Parathyroid adenoma (tissue), 2 donors: ENCODE results near the gene B3GALT4.

Experiments used
- H2AFZ ChIP-seq: fragments of 300-600 bp; sonication (generic); one replicate; pipeline ENCODE4 v1.7.0; 2017; ENCODE audit warnings: antibody characterized with exemption, mild to moderate bottlenecking
- H3K27ac ChIP-seq: fragments of 300-600 bp; sonication (generic); one replicate; pipeline ENCODE4 v1.7.0; 2017
- H3K27me3 ChIP-seq: fragments of 300-600 bp; sonication (generic); one replicate; pipeline ENCODE4 v1.7.0; 2017; ENCODE audit warnings: low read length; ENCODE audit not compliant: control insufficient read depth, insufficient read depth
- H3K36me3 ChIP-seq: fragments of 300-600 bp; sonication (generic); one replicate; pipeline ENCODE4 v1.7.0; 2017; ENCODE audit warnings: low read length; ENCODE audit not compliant: control insufficient read depth, insufficient read depth
- H3K4me1 ChIP-seq: fragments of 300-600 bp; sonication (generic); one replicate; pipeline ENCODE4 v1.7.0; 2017; ENCODE audit warnings: control low read depth
- H3K4me2 ChIP-seq: fragments of 300-600 bp; sonication (generic); one replicate; pipeline ENCODE4 v1.7.0; 2017; ENCODE audit warnings: low read length
- H3K4me3 ChIP-seq: fragments of 300-600 bp; sonication (generic); one replicate; pipeline ENCODE4 v1.7.0; 2017; ENCODE audit warnings: low read depth, low read length
- H3K79me2 ChIP-seq: fragments of 300-600 bp; sonication (generic); one replicate; pipeline ENCODE4 v1.7.0; 2017; ENCODE audit warnings: control low read depth
- H3K9ac ChIP-seq: fragments of 300-600 bp; sonication (generic); one replicate; pipeline ENCODE4 v1.7.0; 2017; ENCODE audit warnings: mild to moderate bottlenecking
- H3K9me3 ChIP-seq: fragments of 300-600 bp; sonication (generic); one replicate; pipeline ENCODE4 v1.7.0; 2017; ENCODE audit warnings: low read length; ENCODE audit not compliant: control insufficient read depth
- TF ChIP-seq, protein P1 (sequence below): fragments of 300-600 bp; sonication (generic); IDR thresholded peaks from one replicate; pipeline ENCODE4 v1.7.0; 2017; ENCODE audit warnings: antibody characterized with exemption, mild to moderate bottlenecking
- donor health status: primary hyperparathyroidism.

B3GALT4 gene

DNA sequence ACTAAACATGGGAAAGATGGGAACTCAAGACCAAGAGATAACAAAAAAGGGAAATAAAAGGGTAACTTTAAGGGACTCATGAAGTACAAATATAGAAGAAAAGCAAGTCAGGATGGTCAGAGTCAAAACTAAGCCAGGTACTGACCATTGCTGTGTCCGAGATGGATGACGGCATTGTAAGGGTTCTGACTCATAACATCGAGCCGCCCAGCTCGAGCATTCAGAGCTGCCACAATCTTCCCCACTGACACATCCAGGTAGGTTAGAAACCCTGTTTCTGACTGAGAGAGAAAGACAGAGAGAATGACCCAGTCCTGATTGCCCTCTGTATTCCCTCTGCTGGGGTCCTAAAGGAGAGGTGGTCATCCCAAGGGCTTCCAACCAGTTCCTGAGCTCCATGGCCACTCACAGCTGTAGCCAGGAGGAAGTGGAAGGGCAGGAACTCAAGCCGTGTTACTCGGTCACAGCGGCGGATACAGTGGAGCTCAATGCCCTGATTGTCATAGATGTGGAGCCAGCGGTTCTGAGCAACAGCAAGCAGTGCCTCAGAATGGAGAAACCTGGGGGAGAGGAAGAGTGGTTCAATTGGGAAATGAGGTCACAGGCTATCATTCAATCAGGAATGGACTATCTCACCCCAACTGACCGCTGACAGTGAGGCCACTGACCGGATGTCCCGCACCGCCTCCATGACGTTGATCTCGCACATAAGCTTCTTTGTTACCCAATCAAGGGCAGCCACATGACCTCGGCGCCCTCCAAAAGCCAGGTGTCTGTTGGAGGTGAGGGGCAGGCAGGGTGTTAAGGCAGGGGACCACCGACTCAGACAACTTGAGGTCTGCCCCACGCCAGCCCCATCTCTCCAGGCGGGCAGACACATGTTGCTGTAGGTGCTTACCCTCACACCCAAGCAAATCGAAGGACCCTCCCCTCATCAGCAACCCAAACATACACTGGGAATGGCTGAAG, 10.3 kb downstream of the B3GALT4 start:
- H3K4me1 ChIP-seq = peaks cover 11% of the 10 kb centered on the region
- H3K36me3 ChIP-seq = no peaks in the 10 kb centered on the region
- no peak overlapping the region for H3K27ac ChIP-seq
- peaks cover 18% of the 10 kb centered on the region for H3K79me2 ChIP-seq
- no peaks in the 10 kb centered on the region for H3K9me3 ChIP-seq
- H3K4me3 ChIP-seq = no peak overlapping the region
- no peaks in the 10 kb centered on the region for H3K27me3 ChIP-seq
- no peak overlapping the region for H2AFZ ChIP-seq
- no peak overlapping the region for H3K9ac ChIP-seq
- no peak overlapping the region for H3K4me2 ChIP-seq
- TF ChIP-seq, protein P1, sequence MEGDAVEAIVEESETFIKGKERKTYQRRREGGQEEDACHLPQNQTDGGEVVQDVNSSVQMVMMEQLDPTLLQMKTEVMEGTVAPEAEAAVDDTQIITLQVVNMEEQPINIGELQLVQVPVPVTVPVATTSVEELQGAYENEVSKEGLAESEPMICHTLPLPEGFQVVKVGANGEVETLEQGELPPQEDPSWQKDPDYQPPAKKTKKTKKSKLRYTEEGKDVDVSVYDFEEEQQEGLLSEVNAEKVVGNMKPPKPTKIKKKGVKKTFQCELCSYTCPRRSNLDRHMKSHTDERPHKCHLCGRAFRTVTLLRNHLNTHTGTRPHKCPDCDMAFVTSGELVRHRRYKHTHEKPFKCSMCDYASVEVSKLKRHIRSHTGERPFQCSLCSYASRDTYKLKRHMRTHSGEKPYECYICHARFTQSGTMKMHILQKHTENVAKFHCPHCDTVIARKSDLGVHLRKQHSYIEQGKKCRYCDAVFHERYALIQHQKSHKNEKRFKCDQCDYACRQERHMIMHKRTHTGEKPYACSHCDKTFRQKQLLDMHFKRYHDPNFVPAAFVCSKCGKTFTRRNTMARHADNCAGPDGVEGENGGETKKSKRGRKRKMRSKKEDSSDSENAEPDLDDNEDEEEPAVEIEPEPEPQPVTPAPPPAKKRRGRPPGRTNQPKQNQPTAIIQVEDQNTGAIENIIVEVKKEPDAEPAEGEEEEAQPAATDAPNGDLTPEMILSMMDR = no peak

- Histone ChIP-seq H3K4me2 (peak overlapping the region; percentile 82), H3K4me3 (peak overlapping the region; percentile 83), H3K27ac (peak overlapping the region; percentile 65), H2AFZ (peak overlapping the region; percentile 59), H3K79me2 (peaks cover 18% of the 10 kb centered on the region), H3K9me3 (no peaks in the 10 kb centered on the region), H3K9ac (no peak overlapping the region), H3K4me1 (peaks cover 11% of the 10 kb centered on the region), H3K36me3 (no peaks in the 10 kb centered on the region), H3K27me3 (no peaks in the 10 kb centered on the region)
- TF ChIP-seq, protein P1 = no peak
Observed at GRCh38 chr6:33288141-33288920, 11.4 kb downstream of the B3GALT4 start.

DNA sequence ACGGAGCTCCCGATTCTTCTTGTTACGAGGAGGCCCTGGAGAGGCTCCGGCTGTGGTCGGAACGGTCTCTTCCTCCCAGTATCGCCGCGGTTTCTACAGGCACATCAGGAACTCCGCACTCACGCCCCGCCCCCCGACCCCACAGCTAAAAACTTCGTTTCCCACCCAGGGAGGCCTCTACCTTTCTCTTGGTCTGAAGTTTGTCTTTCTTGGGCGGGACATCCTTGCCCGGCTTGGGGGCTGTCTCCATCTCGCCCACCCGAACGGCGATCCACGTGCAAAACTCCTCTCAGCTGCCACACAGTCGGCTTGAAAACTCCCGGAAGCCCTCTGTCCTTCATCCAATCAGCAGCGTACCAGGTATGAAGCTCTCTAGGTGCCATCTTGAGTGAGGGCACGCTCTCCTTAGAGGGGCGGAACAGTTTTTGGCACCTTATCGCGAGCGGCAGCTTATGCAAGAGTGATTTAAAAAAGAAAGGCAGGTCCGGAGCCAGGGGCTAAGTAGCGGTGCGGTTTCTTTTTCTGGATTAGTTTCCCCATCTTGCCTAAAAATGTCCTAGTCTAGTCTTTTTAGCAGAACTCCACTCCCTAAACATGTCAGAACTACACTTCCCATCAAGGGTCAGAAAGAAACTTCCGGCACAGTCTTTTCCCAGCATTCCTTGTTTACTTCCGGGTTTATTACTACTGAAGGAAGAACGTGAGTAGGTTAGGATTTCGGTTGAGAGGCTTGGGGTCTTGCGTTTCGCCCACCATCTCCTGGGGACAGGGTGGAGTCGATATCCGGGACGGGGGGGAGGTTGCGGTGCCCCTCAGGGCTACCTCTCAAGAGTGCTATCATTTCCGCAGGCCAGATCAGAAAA, 12.2 kb downstream of the B3GALT4 start, which contains the start of the genes PFDN6 and WDR46:
Gene PFDN6 (plus strand): TSS at position 681 of the 863 bp plus-strand sequence. CDS start 256 bp downstream, outside the sequence.
Gene WDR46 (minus strand): TSS at position 319 of the 863 bp plus-strand sequence. CDS start 69 bp downstream, at position 250.
- Histone ChIP-seq H3K27me3 (no peaks in the 10 kb centered on the region), H3K79me2 (peaks cover 18% of the 10 kb centered on the region), H3K27ac (peak within 1 kb of the TSS; percentile 65), H3K9ac (peak within 1 kb of the TSS; percentile 41), H3K9me3 (no peaks in the 10 kb centered on the region), H3K4me1 (peaks cover 11% of the 10 kb centered on the region), H3K4me2 (peak within 1 kb of the TSS; percentile 82), H3K4me3 (peak within 1 kb of the TSS; percentile 83), H3K36me3 (no peaks in the 10 kb centered on the region), H2AFZ (peak within 1 kb of the TSS; percentile 59)
- TF ChIP-seq, protein P1 = no peak

DNA sequence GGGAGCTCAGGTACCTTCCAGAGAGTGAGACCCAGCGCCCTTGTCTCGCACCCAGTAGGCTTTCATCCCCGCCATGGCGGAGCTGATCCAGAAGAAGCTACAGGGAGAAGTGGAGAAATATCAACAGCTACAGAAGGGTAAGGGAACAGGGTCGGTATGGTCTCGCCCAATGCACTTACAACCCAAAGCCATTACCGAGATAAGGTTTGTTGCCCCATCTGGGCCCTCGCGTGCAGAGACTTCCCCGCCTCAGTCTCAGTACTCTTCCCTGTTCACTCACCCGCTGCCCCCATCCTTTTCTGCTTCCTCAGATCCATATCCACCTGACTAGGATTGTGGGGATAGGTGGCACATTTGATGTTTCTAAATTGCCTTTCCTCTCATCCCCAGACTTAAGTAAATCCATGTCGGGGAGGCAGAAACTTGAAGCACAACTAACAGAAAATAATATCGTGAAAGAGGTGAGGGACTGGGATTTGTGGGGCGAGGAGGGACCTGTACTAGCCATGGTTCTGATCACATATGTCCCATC, 12.9 kb downstream of the B3GALT4 start:
- Histone ChIP-seq H3K27me3 (no peaks in the 10 kb centered on the region), H3K9me3 (no peaks in the 10 kb centered on the region), H3K4me2 (peak overlapping the region; percentile 82), H3K4me1 (peaks cover 11% of the 10 kb centered on the region), H2AFZ (peak overlapping the region; percentile 59), H3K27ac (peak overlapping the region; percentile 65), H3K9ac (peak overlapping the region; percentile 41), H3K79me2 (peaks cover 18% of the 10 kb centered on the region), H3K4me3 (peak overlapping the region; percentile 83), H3K36me3 (no peaks in the 10 kb centered on the region)
- TF ChIP-seq, protein P1 = no peak
